Measurements from ENCODE around the gene EIF4G3.

EIF4G3 gene

GRCh38 chr1:20846461-20847374, 330.0 kb downstream of the EIF4G3 start:
- TF ChIP-seq CTCF (IDR thresholded peaks at IDR 0.05) = no peak
- Histone ChIP-seq H3K9me3 (no peaks in the 10 kb centered on the region), H3K36me3 (peaks cover 28 to 38% (median 38%) of the 10 kb centered on the region in 3 donors), H3K4me1 (no peaks in the 10 kb centered on the region), H3K27ac (no peak overlapping the region), H3K27me3 (no peaks in the 10 kb centered on the region), H3K4me3 (no peak overlapping the region)
- no peak for DNase-seq
- intact Hi-C loops (cut with DNase I; ENCODE audit: low total_unique reads) = no loop called here

- intact Hi-C loops (cut with DNase I; ENCODE audit: low total_unique reads) = no loop called here
- Histone ChIP-seq H3K36me3 (peaks cover 0 to 28% (median 7%) of the 10 kb centered on the region in 3 donors), H3K9me3 (no peaks in the 10 kb centered on the region), H3K27ac (no peak overlapping the region), H3K4me3 (no peak overlapping the region), H3K4me1 (no peaks in the 10 kb centered on the region), H3K27me3 (no peaks in the 10 kb centered on the region)
- no peak for TF ChIP-seq CTCF (IDR thresholded peaks at IDR 0.05)
- DNase-seq = no peak
Measured at GRCh38 chr1:20840731-20841130, 336.0 kb downstream of the EIF4G3 start.

GRCh38 chr1:20837554-20838192, 339.0 kb downstream of the EIF4G3 start:
- no peak for TF ChIP-seq CTCF (IDR thresholded peaks at IDR 0.05)
- Histone ChIP-seq H3K36me3 (peaks cover 0 to 31% (median 7%) of the 10 kb centered on the region in 3 donors), H3K4me3 (no peak overlapping the region), H3K4me1 (no peaks in the 10 kb centered on the region), H3K27ac (no peak overlapping the region), H3K27me3 (no peaks in the 10 kb centered on the region), H3K9me3 (no peaks in the 10 kb centered on the region)
- intact Hi-C loops (cut with DNase I; ENCODE audit: low total_unique reads) = no loop called here
- no peak for DNase-seq

GRCh38 chr1:20836230-20836629, 340.5 kb downstream of the EIF4G3 start:
- Histone ChIP-seq H3K4me1 (no peaks in the 10 kb centered on the region), H3K27me3 (no peaks in the 10 kb centered on the region), H3K27ac (no peak overlapping the region), H3K36me3 (peaks cover 0 to 31% (median 7%) of the 10 kb centered on the region in 3 donors), H3K9me3 (no peaks in the 10 kb centered on the region), H3K4me3 (no peak overlapping the region)
- no peak for TF ChIP-seq CTCF (IDR thresholded peaks at IDR 0.05)
- no peak for DNase-seq
- intact Hi-C loops (cut with DNase I; ENCODE audit: low total_unique reads) = no loop called here

GRCh38 chr1:20834780-20835179, 341.9 kb downstream of the EIF4G3 start:
- H3K9me3 ChIP-seq = no peaks in the 10 kb centered on the region
- H3K27me3 ChIP-seq = no peaks in the 10 kb centered on the region
- DNase-seq = no peak
- H3K4me1 ChIP-seq = no peaks in the 10 kb centered on the region
- no peak for TF ChIP-seq CTCF (IDR thresholded peaks at IDR 0.05)
- H3K4me3 ChIP-seq = no peak overlapping the region
- H3K36me3 ChIP-seq = peaks cover 0 to 19% (median 6%) of the 10 kb centered on the region in 3 donors
- no peak overlapping the region for H3K27ac ChIP-seq
- intact Hi-C loops (cut with DNase I; ENCODE audit: low total_unique reads) = no loop called here

All from tibial artery (tissue), 4 donors.